T47D (cell line): Measurements from ENCODE around the gene MFN1.

Source experiments
- DNase-seq, 2 experiments: peaks; one replicate each; pipeline versions ENCODE4 v3.0.0 to v3.0.0-alpha.2; 2011 to 2012; ENCODE audit warnings: low read depth in 1 of 2, low spot score in 1 of 2
- JUND ChIP-seq: IDR thresholded peaks from 2 replicates; pipeline ENCODE4 v1.6.1; 2012; ENCODE audit warnings: low read depth
- in situ Hi-C: cut with HindIII; loops from 2 replicates; pipeline ENCODE4 v1.10.0; 2016; ENCODE audit warnings: low sequenced_read_pairs, low pct_unique_long_range_greater_than_20kb

Gene MFN1

GRCh38 chr3:179373938-179374337 lies 26.4 kb downstream of the MFN1 start:
- no peak for TF ChIP-seq JUND
- no peak for DNase-seq
- in situ Hi-C loops, result no loop called here

DNA sequence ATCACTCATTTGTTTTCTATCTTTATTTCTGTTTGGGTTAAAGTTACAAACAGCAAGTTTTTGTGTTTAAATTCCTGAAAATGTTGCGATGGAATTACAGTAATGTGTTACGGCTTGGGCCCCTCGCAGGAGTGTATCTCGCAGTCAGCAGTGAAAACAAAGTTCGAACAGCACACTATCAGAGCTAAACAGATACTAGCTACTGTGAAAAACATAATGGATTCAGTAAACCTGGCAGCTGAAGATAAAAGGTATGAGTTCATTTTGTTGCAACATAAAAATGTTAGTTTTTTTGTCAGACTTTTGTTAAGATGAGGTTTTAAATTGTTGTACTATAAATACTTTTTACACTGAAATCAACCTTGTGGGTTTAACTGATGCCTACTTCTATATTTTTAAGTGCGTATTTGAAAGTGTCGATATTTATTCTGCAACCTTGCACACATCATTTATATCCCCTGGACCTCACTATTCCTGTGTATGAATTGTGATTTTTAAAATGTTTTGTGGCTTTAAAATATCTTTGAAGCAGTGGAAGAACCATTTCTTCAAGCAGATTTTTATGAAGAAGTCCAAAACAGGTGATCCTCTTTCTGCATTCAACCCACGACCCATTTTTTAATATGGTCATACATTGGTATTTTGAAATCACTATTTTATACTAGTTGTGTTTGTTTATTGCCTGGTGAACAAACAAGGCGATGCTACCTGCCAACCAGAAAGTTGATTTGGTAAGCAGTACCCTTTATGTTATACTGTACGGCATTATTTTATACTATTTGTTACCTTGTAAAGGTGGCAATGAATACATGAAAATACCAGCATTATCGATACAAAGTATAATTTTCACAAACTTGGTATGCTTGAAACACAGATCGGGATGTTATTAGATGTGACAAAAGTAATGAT lies 27.8 kb downstream of the MFN1 start:
- DNase-seq, result no peak
- no peak for TF ChIP-seq JUND
- in situ Hi-C loops, result no loop called here

GRCh38 chr3:179376474-179376873 lies 29.0 kb downstream of the MFN1 start:
- TF ChIP-seq JUND, result no peak
- in situ Hi-C loops, result no loop called here
- no peak for DNase-seq

- TF ChIP-seq JUND, result no peak
- in situ Hi-C loops, result no loop called here
- no peak for DNase-seq
Measured at GRCh38 chr3:179391906-179392305, 44.4 kb downstream of the MFN1 start.

DNA sequence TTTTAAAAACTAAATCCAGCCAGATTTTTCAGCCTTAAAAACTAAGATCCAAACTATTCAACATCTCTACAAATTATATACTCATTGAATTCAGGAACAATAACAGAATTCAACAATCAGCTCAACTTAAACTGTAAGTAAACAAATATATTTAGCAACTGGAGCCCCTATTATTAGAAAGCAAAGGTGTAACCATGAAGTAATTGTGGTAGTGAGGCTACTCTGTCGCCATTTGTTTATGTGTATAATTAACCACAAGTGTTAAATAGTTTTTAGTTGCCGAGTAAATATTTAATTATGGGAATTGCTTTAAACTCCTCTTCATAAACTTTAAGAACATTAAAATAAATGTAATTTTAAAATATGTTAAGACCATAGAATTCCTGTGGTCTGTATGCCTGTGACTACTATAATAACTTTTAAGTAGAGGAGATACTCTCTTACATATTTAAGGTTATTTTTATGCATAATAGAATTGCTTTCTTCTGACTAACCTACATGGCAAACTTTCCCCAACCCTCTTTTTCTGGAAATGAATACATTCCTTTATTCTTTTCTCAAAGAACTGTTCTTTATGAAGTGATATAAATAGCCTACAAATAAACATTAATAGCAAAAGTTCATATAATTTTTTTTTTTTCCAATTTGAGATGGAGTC lies 51.2 kb downstream of the MFN1 start:
- no peak for TF ChIP-seq JUND
- DNase-seq, result no peak
- in situ Hi-C loops, result no loop called here

- in situ Hi-C loops, result no loop called here
- no peak for DNase-seq
- no peak for TF ChIP-seq JUND
Measured at GRCh38 chr3:179401561-179401960, 54.1 kb downstream of the MFN1 start.

- no peak for TF ChIP-seq JUND
- no peak for DNase-seq
- in situ Hi-C loops, result no loop called here
Measured at GRCh38 chr3:179402963-179403362, 55.5 kb downstream of the MFN1 start.

- DNase-seq, result no peak
- TF ChIP-seq JUND, result no peak
- in situ Hi-C loops, result no loop called here
Measured at GRCh38 chr3:179404307-179404706, 56.8 kb downstream of the MFN1 start.

DNA sequence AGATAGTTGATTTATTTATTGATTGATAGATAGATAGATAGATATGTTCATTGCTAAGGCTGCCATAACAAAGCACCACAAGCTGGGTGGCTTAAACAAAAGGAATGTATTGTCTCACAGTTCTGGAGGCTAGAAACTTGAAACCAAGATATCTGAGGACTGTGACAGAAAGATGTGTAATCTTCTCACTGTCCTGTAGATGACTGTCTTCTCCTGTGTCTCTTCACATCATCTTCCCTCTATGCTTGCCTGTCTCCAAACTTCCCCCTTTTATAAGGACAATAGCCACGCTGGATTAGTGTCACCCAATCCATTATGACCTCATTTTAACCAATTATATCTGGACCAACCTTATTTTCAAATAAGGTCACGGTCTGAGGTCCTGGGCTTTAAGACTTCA lies 62.8 kb downstream of the MFN1 start:
- DNase-seq, result peak in 1 of 2 experiments; percentile 41
- no peak for TF ChIP-seq JUND
- in situ Hi-C loops, result no loop called here

GRCh38 chr3:179410999-179411398 lies 63.5 kb downstream of the MFN1 start:
- no peak for TF ChIP-seq JUND
- in situ Hi-C loops, result no loop called here

DNA sequence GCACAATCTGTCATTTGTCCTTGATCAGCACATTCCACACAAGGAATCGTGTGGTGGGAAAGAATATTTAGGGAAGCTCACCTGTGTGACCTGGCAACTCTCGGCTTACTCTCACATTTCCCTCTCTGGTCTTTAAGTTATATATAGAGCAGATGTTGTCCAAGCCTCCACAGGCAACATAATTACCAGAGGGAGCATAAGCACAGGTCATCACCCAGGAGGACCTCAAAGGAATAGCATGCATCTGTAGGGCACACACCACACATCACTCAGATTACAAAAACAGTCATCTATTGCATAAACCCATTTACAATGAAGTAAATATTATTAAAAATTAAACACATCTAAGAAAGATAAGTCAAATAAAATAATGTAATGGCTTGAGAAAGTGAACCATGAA lies 67.3 kb downstream of the MFN1 start:
- in situ Hi-C loops, result no loop called here
- DNase-seq, result no peak

More at GRCh38 chr3:179410999-179411398, 63.5 kb downstream of the MFN1 start:
- no peak for DNase-seq

GRCh38 chr3:179415377-179415776 lies 67.9 kb downstream of the MFN1 start:
- DNase-seq, result no peak
- in situ Hi-C loops, result no loop called here
- TF ChIP-seq JUND, result no peak

More for the DNA sequence above, 67.3 kb downstream of the MFN1 start:
- no peak for TF ChIP-seq JUND

- no peak for TF ChIP-seq JUND
- DNase-seq, result no peak
- in situ Hi-C loops, result no loop called here
Measured at GRCh38 chr3:179416681-179417080, 69.2 kb downstream of the MFN1 start.
